ENCODE measurements around the gene CTIF. TPM values are rescaled to one million over a fixed set of nuclear protein-coding genes. Genes with fewer than 3 reads are reported as not detected.

CTIF gene
- total RNA-seq, 3 donors from 2014 or later, result 4.3 to 5.3 (median 4.6) TPM

DNA sequence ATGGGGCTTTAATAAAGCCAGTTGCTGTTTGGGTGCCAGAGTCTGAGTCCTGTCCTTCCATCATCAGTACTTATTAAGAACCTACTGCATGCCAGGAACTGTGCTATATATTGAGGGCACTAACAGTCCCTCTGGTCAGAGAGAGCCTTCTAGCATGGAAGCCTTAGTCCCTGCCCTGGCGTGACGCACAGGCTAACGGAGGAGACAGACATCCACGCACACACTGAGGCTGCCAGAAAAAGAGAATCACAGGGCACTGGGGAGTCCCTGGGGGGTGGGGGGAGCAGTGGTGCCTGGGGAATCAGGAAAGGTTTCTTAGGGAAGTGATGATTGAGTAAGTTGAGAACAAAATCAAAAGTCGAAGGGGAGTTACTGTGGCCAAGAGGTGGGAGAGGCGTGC is 31.5 kb downstream of the CTIF start:
- DNase-seq (no peak), ATAC-seq (no peak)
- H3K27me3 Mint-ChIP-seq (ENCODE audit: low read depth), result no peaks in the 10 kb centered on the region
- H3K4me1 Mint-ChIP-seq (ENCODE audit: low read depth), result no peaks in the 10 kb centered on the region
- H3K9me3 Mint-ChIP-seq, result no peaks in the 10 kb centered on the region
- H3K4me3 Mint-ChIP-seq, result no peak overlapping the region
- H3K36me3 Mint-ChIP-seq (ENCODE audit: insufficient read depth), result no peaks in the 10 kb centered on the region

GRCh38 chr18:48571639-48572384 is 33.0 kb downstream of the CTIF start:
- no peak for ATAC-seq
- Mint-ChIP-seq H3K4me3 (no peak overlapping the region), H3K4me1 (ENCODE audit: low read depth) (no peaks in the 10 kb centered on the region), H3K36me3 (ENCODE audit: insufficient read depth) (no peaks in the 10 kb centered on the region), H3K9me3 (no peaks in the 10 kb centered on the region), H3K27me3 (ENCODE audit: low read depth) (no peaks in the 10 kb centered on the region)
- DNase-seq, result no peak

GRCh38 chr18:48572402-48573126 is 33.7 kb downstream of the CTIF start:
- Mint-ChIP-seq H3K27me3 (ENCODE audit: low read depth) (no peaks in the 10 kb centered on the region), H3K9me3 (no peaks in the 10 kb centered on the region), H3K36me3 (ENCODE audit: insufficient read depth) (no peaks in the 10 kb centered on the region), H3K4me3 (no peak overlapping the region), H3K4me1 (ENCODE audit: low read depth) (no peaks in the 10 kb centered on the region)
- DNase-seq, result no peak
- no peak for ATAC-seq

GRCh38 chr18:48573632-48574283 is 34.9 kb downstream of the CTIF start:
- Mint-ChIP-seq H3K27me3 (ENCODE audit: low read depth) (no peaks in the 10 kb centered on the region), H3K9me3 (peaks cover 9% of the 10 kb centered on the region), H3K4me1 (ENCODE audit: low read depth) (no peaks in the 10 kb centered on the region), H3K4me3 (no peak overlapping the region), H3K36me3 (ENCODE audit: insufficient read depth) (no peaks in the 10 kb centered on the region)
- DNase-seq (no peak), ATAC-seq (no peak)

DNA sequence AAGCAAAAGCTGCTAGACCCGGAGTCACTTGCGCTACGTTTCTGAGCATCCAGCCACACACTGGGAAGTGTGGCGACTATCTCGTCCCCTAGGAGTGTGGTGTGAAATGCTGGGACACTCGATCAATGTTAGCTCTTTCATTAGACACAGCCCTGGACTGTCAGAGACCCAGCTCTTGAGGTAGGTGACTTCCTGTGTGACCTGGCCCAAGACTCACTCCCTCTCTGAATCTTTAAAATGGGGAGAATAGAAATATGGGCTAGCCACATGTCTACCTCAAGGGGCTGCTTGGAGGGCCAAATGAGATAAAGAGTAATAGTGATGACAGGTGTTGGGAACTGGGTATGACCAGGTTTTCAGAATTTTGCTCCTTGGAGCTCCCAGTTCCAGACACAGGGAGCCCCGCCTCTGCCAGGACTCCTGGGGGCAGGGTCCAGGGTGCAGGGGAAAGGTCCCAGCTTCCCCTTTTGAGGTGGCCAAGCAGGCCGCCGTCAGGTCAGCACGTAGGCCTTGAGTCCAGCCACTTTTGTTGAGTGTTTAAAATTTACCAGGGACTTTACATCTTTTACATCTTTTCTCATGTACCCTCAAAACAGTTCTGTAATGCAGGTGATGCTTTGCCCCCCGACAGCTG is 36.0 kb downstream of the CTIF start:
- Mint-ChIP-seq H3K4me3 (no peak overlapping the region), H3K9me3 (peaks cover 10% of the 10 kb centered on the region), H3K36me3 (ENCODE audit: insufficient read depth) (no peaks in the 10 kb centered on the region), H3K4me1 (ENCODE audit: low read depth) (no peaks in the 10 kb centered on the region), H3K27me3 (ENCODE audit: low read depth) (no peaks in the 10 kb centered on the region)
- ATAC-seq (no peak), DNase-seq (no peak)

DNA sequence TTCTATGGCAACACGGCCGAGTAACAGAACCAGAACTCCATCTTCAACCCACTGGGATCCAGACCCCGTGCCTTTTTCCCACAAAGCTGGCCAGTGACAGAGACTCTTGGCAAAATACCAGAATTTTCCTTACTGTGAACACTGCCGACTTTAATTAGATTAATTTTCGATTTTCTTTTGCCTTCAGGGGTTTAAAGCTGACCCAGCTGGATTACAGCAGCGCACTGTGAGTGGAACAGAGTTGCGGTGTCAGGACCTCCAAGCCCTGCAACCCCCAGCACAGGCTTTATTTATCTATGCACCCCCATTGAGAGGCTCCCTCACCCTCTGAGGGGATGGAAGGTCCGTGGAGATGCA is 36.4 kb downstream of the CTIF start:
- Mint-ChIP-seq H3K27me3 (ENCODE audit: low read depth) (no peaks in the 10 kb centered on the region), H3K9me3 (peaks cover 10% of the 10 kb centered on the region), H3K4me1 (ENCODE audit: low read depth) (no peaks in the 10 kb centered on the region), H3K4me3 (no peak overlapping the region), H3K36me3 (ENCODE audit: insufficient read depth) (no peaks in the 10 kb centered on the region)
- ATAC-seq, result no peak
- no peak for DNase-seq

DNA sequence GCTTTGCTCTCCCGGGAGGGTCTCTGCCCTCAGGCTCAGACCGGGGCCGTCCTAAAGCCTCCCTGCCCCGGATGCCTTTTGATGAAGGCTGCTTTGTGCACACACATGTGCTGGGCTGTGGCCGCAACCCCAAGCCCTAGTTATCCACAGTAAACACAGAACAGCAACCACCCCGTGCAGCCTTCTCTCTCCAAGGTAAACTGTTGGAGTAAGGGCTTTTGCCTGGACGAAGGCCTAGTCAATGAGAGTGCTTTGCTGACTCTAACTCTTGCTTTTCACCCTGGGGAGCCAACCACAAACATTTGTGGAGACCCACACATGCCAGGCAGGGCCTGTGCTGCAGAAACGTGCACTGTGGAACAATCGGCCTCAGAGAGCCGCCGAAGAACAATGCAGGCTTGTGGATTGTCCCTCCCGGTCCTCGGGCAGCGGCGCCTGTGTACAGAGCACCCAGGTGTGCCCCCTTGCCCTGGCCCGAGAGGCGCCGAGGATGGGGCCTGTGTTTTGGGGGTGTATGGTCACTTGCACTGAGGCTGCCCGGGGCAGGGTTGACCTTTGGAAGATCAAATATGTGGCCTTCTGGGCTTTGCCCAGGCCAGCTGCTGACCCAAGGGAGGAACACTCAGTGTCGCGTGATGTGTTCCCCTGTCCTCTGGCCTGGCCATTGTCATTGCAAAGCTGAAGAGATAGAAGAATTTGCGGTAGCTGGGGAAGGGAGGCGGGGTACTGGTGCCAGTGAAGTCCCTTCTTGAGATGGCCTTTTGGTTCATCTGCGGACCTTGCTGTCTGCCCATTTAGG is 37.0 kb downstream of the CTIF start:
- no peaks in the 10 kb centered on the region for H3K36me3 Mint-ChIP-seq (ENCODE audit: insufficient read depth)
- no peak for ATAC-seq
- DNase-seq, result no peak
- no peaks in the 10 kb centered on the region for H3K27me3 Mint-ChIP-seq (ENCODE audit: low read depth)
- no peak overlapping the region for H3K4me3 Mint-ChIP-seq
- no peaks in the 10 kb centered on the region for H3K4me1 Mint-ChIP-seq (ENCODE audit: low read depth)
- peaks cover 10% of the 10 kb centered on the region for H3K9me3 Mint-ChIP-seq

DNA sequence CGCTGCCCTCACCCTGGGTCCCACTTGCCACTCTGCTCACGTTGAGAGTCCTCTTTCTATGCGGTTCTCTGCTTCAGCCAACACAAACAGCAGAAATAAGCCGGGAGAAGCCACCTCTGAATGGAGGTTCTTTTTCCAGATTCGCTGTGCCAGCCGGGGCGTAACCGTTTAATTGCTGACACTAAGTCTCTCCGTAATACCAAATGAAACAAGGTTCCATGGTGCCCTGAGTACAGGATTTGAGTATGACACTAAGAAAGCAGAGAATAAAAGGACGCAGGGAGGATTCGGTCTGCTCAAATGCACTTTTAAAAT is 37.6 kb downstream of the CTIF start:
- ATAC-seq, result no peak
- Mint-ChIP-seq H3K36me3 (ENCODE audit: insufficient read depth) (no peaks in the 10 kb centered on the region), H3K27me3 (ENCODE audit: low read depth) (no peaks in the 10 kb centered on the region), H3K9me3 (peaks cover 10% of the 10 kb centered on the region), H3K4me3 (no peak overlapping the region), H3K4me1 (ENCODE audit: low read depth) (no peaks in the 10 kb centered on the region)
- no peak for DNase-seq

DNA sequence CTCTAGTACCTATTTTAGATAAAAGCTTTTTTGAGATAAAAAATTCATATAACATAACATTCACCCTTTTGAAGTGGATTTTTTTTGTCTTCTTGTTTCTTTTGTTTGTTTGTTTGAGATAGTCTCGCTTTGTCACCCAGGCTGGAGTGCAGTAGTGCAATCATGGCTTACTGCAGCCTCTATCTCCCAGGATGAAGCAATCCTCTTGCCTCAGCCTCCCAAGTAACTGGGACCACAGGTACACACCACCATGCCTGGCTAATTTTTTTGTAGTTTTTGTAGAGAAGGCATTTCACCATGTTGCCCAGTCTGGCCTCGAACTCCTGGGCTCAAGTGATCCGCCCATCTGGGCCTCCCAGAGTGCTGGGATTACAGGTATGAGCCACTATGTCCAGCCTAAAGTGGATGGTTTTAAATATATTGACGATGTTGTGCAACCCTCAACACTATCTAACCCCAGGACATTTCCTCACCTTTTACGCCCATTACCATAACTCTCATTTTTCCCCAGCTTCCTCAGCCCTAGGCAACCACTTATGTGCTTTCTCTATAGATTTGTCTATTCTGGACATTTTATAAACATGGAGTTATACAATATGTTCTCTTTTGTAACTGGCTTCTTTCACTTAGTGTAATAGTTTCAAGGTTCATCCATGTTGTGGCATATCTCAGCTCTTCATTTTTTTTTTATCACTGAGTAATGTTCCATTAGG is 38.8 kb downstream of the CTIF start:
- DNase-seq, result no peak
- ATAC-seq, result no peak
- Mint-ChIP-seq H3K4me3 (no peak overlapping the region), H3K9me3 (peaks cover 10% of the 10 kb centered on the region), H3K36me3 (ENCODE audit: insufficient read depth) (no peaks in the 10 kb centered on the region), H3K27me3 (ENCODE audit: low read depth) (no peaks in the 10 kb centered on the region), H3K4me1 (ENCODE audit: low read depth) (no peaks in the 10 kb centered on the region)

DNA sequence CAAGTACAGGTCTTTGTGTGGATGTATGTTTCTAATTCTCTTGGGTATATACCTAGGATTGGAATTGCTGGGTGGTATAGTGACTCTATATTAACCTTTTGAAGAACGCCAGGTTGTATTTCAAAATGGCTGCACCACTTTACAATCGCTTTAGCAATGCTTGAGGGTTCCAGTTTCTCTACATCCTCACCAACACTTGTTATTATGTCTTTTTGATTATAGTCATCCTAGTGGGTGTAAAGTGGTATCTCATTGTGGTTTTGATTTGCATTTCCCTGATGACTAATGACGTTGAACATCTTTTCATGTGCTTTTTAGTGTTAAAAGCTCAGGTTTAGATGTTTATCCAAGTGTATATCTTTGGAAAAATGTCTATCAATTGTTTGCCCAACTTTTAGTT is 39.5 kb downstream of the CTIF start:
- no peak overlapping the region for H3K4me3 Mint-ChIP-seq
- no peaks in the 10 kb centered on the region for H3K27me3 Mint-ChIP-seq (ENCODE audit: low read depth)
- peak in 1 of 2 donors; percentile 56 for ATAC-seq
- peaks cover 10% of the 10 kb centered on the region for H3K9me3 Mint-ChIP-seq
- no peak for DNase-seq
- H3K36me3 Mint-ChIP-seq (ENCODE audit: insufficient read depth), result no peaks in the 10 kb centered on the region
- H3K4me1 Mint-ChIP-seq (ENCODE audit: low read depth), result no peaks in the 10 kb centered on the region

- DNase-seq (no peak), ATAC-seq (no peak)
- no peaks in the 10 kb centered on the region for H3K27me3 Mint-ChIP-seq (ENCODE audit: low read depth)
- peaks cover 10% of the 10 kb centered on the region for H3K9me3 Mint-ChIP-seq
- no peaks in the 10 kb centered on the region for H3K36me3 Mint-ChIP-seq (ENCODE audit: insufficient read depth)
- H3K4me1 Mint-ChIP-seq (ENCODE audit: low read depth), result no peaks in the 10 kb centered on the region
- no peak overlapping the region for H3K4me3 Mint-ChIP-seq
Measured at GRCh38 chr18:48580066-48580465, 41.2 kb downstream of the CTIF start.

GRCh38 chr18:48580782-48581181 is 42.0 kb downstream of the CTIF start:
- Mint-ChIP-seq H3K36me3 (ENCODE audit: insufficient read depth) (no peaks in the 10 kb centered on the region), H3K27me3 (ENCODE audit: low read depth) (no peaks in the 10 kb centered on the region), H3K9me3 (peaks cover 10% of the 10 kb centered on the region), H3K4me1 (ENCODE audit: low read depth) (no peaks in the 10 kb centered on the region), H3K4me3 (no peak overlapping the region)
- ATAC-seq (no peak), DNase-seq (no peak)

GRCh38 chr18:48581206-48581605 is 42.4 kb downstream of the CTIF start:
- Mint-ChIP-seq H3K36me3 (ENCODE audit: insufficient read depth) (no peaks in the 10 kb centered on the region), H3K4me3 (no peak overlapping the region), H3K4me1 (ENCODE audit: low read depth) (no peaks in the 10 kb centered on the region), H3K9me3 (peaks cover 10% of the 10 kb centered on the region), H3K27me3 (ENCODE audit: low read depth) (no peaks in the 10 kb centered on the region)
- no peak for DNase-seq
- no peak for ATAC-seq
